H9 (cell line): ENCODE measurements around the gene ADGRB3. TPM values are rescaled to one million over a fixed set of nuclear protein-coding genes. Genes with fewer than 3 reads are reported as not detected.

Experiments
- DNase-seq: peaks from one replicate; pipeline ENCODE4 v3.0.0-alpha.2; 2017
- H2AFZ ChIP-seq: one replicate; pipeline ENCODE4 v1.6.1; 2013; ENCODE audit warnings: mild to moderate bottlenecking, low read length, control low read depth, moderate library complexity
- H2AK5ac ChIP-seq: 2 replicates; pipeline ENCODE4 v1.6.1; 2013; ENCODE audit warnings: low read length, control low read depth, mixed read lengths; ENCODE audit not compliant: insufficient read length
- H2BK120ac ChIP-seq: one replicate; pipeline ENCODE4 v1.6.1; 2013; ENCODE audit warnings: low read depth, mild to moderate bottlenecking, low read length, control low read depth, inconsistent platforms; ENCODE audit not compliant: poor library complexity, severe bottlenecking
- H2BK12ac ChIP-seq: 2 replicates; pipeline ENCODE4 v1.6.1; 2013; ENCODE audit warnings: low read length, control low read depth, mixed read lengths, low read depth; ENCODE audit not compliant: insufficient read length
- H2BK15ac ChIP-seq: 2 replicates; pipeline ENCODE4 v1.6.1; 2013; ENCODE audit warnings: low read depth, low read length, control low read depth
- H2BK20ac ChIP-seq: one replicate; pipeline ENCODE4 v1.6.1; 2013; ENCODE audit warnings: low read depth, mild to moderate bottlenecking, low read length, control low read depth, inconsistent platforms; ENCODE audit not compliant: poor library complexity, severe bottlenecking
- H2BK5ac ChIP-seq: 2 replicates; pipeline ENCODE4 v1.6.1; 2013; ENCODE audit warnings: low read length, control low read depth, mixed read lengths; ENCODE audit not compliant: insufficient read length
- H3K14ac ChIP-seq: 2 replicates; pipeline ENCODE4 v1.6.1; 2013; ENCODE audit warnings: low read length, control low read depth; ENCODE audit not compliant: insufficient read depth
- H3K18ac ChIP-seq: 2 replicates; pipeline ENCODE4 v1.6.1; 2013; ENCODE audit warnings: low read depth, mild to moderate bottlenecking, mixed read lengths, low read length, control low read depth; ENCODE audit not compliant: insufficient read length
- H3K23ac ChIP-seq: 2 replicates; pipeline ENCODE4 v1.6.1; 2013; ENCODE audit warnings: low read length, control low read depth, mixed read lengths, low read depth; ENCODE audit not compliant: insufficient read length
- H3K23me2 ChIP-seq: 2 replicates; pipeline ENCODE4 v1.6.1; 2013; ENCODE audit warnings: low read depth, mild to moderate bottlenecking, mixed read lengths, low read length, control low read depth; ENCODE audit not compliant: insufficient read length, poor library complexity, severe bottlenecking
- H3K27ac ChIP-seq: 2 replicates; pipeline ENCODE4 v1.5.1; 2013; ENCODE audit warnings: low read length, control low read depth, mixed read lengths, low read depth; ENCODE audit not compliant: insufficient read length
- H3K27me3 ChIP-seq: 2 replicates; pipeline ENCODE4 v1.6.1; 2013; ENCODE audit warnings: low read length, control low read depth, inconsistent platforms; ENCODE audit not compliant: insufficient read depth
- H3K4ac ChIP-seq: 2 replicates; pipeline ENCODE4 v1.6.1; 2013; ENCODE audit warnings: low read depth, mild to moderate bottlenecking, control low read depth, inconsistent platforms, low read length, moderate library complexity
- H3K4me1 ChIP-seq: 2 replicates; pipeline ENCODE4 v1.6.1; 2013; ENCODE audit warnings: low read length, control low read depth, inconsistent platforms; ENCODE audit not compliant: insufficient read depth
- H3K4me2 ChIP-seq: 2 replicates; pipeline ENCODE4 v1.6.1; 2013; ENCODE audit warnings: low read length, control low read depth, mixed read lengths; ENCODE audit not compliant: insufficient read length, insufficient read depth
- H3K56ac ChIP-seq: 2 replicates; pipeline ENCODE4 v1.6.1; 2013; ENCODE audit warnings: low read depth, mild to moderate bottlenecking, mixed read lengths, low read length, control low read depth; ENCODE audit not compliant: insufficient read length
- H3K79me1 ChIP-seq: 2 replicates; pipeline ENCODE4 v1.6.1; 2013; ENCODE audit warnings: low read depth, mild to moderate bottlenecking, moderate library complexity, low read length, control low read depth, inconsistent platforms; ENCODE audit not compliant: insufficient read depth, poor library complexity, severe bottlenecking
- H3K79me2 ChIP-seq: 2 replicates; pipeline ENCODE4 v1.6.1; 2013; ENCODE audit warnings: low read length, control low read depth, inconsistent platforms; ENCODE audit not compliant: insufficient read depth
- H3K9ac ChIP-seq: 2 replicates; pipeline ENCODE4 v1.6.1; 2013; ENCODE audit warnings: low read length, control low read depth, mixed read lengths; ENCODE audit not compliant: insufficient read length; ENCODE audit errors: extremely low read depth
- H3K9me3 ChIP-seq: one replicate; pipeline ENCODE4 v1.6.1; 2013; ENCODE audit warnings: low read depth, low read length, inconsistent platforms; ENCODE audit not compliant: control insufficient read depth
- H3T11ph ChIP-seq: one replicate; pipeline ENCODE4 v1.6.1; 2013; ENCODE audit warnings: mild to moderate bottlenecking, low read length, control low read depth, inconsistent platforms
- H4K20me1 ChIP-seq: one replicate; pipeline ENCODE4 v1.6.1; 2013; ENCODE audit not compliant: control insufficient read depth, insufficient read length, insufficient read depth
- H4K5ac ChIP-seq: 2 replicates; pipeline ENCODE4 v1.6.1; 2013; ENCODE audit warnings: low read depth, mild to moderate bottlenecking, mixed read lengths, low read length, control low read depth; ENCODE audit not compliant: insufficient read length
- H4K8ac ChIP-seq: replicated peaks from 2 replicates; pipeline ENCODE4 v1.6.1; 2013; ENCODE audit warnings: low read length, control low read depth, mixed read lengths, low read depth; ENCODE audit not compliant: insufficient read length
- H4K91ac ChIP-seq: 2 replicates; pipeline ENCODE4 v1.6.1; 2013; ENCODE audit warnings: low read depth, mild to moderate bottlenecking, moderate library complexity, mixed read lengths, low read length, control low read depth; ENCODE audit not compliant: insufficient read length
- H3K27ac Mint-ChIP-seq, 3 experiments: 2 replicates in 2 of 3; 3 replicates in 1 of 3; pipeline ENCODE4 v1.8.0; 2020 to 2021; ENCODE audit warnings: mixed read lengths in 3 of 3, mild to moderate bottlenecking in 1 of 3, moderate library complexity in 1 of 3
- H3K27me3 Mint-ChIP-seq: 2 replicates; pipeline ENCODE4 v1.8.0; 2021; ENCODE audit warnings: low read depth, mild to moderate bottlenecking, moderate library complexity, mixed read lengths
- H3K36me3 Mint-ChIP-seq, 3 experiments: 2 replicates in 2 of 3; 3 replicates in 1 of 3; pipeline ENCODE4 v1.8.0; 2020 to 2021; ENCODE audit warnings: low read depth in 3 of 3, mixed read lengths in 3 of 3; ENCODE audit not compliant: insufficient read depth in 1 of 3
- H3K4me1 Mint-ChIP-seq, 2 experiments: 2 replicates each; pipeline ENCODE4 v1.8.0; 2020; ENCODE audit warnings: mixed read lengths in 2 of 2
- H3K4me3 Mint-ChIP-seq, 2 experiments: 2 replicates in 1 of 2; 3 replicates in 1 of 2; pipeline ENCODE4 v1.8.0; 2020 to 2021; ENCODE audit warnings: mild to moderate bottlenecking in 2 of 2, mixed read lengths in 2 of 2, moderate library complexity in 1 of 2
- H3K9me3 Mint-ChIP-seq, 2 experiments: 2 replicates in 1 of 2; 3 replicates in 1 of 2; pipeline ENCODE4 v1.8.0; 2020; ENCODE audit warnings: mild to moderate bottlenecking in 2 of 2, mixed read lengths in 2 of 2, moderate library complexity in 1 of 2
- CTCF ChIP-seq: fragments of 200-600 bp; sonication (generic); conservative IDR thresholded peaks from 3 replicates; pipeline ENCODE4 v1.8.0; 2021; ENCODE audit warnings: antibody characterized with exemption, mild to moderate bottlenecking
- WGBS: extraction: QIAGEN DNeasy Blood & Tissue Kit; methylation state at CpG from one replicate; pipeline ENCODE4 v1.1.7; 2013; ENCODE audit warnings: missing lambda C conversion rate, low lambda C conversion rate, mixed read lengths; ENCODE audit not compliant: insufficient read length; ENCODE audit errors: extremely low coverage; 5-methylcytosine and 5-hydroxymethylcytosine counted together
- total RNA-seq: library from RNA; stranded (reverse); gene quantifications from 2 replicates; pipeline ENCODE4 v1.2.1, GENCODE V29; 2021

Gene ADGRB3
- total RNA-seq, 1 experiment from 2014 or later, result 0.37 TPM

- Histone ChIP-seq H2BK5ac (no peak overlapping the region), H3K9me3 (no peaks in the 10 kb centered on the region), H4K20me1 (no peaks in the 10 kb centered on the region), H4K8ac (no peak overlapping the region), H3K23me2 (peaks cover 10% of the 10 kb centered on the region), H3T11ph (no peak overlapping the region), H3K4me1 (peaks cover 3% of the 10 kb centered on the region; the same call in 1 of the 2 replicates), H2BK120ac (no peak overlapping the region), H4K5ac (no peak overlapping the region), H3K56ac (no peak overlapping the region), H2AK5ac (no peak overlapping the region), H3K27me3 (no peaks in the 10 kb centered on the region; the same call in 1 of the 2 replicates), H3K79me2 (no peaks in the 10 kb centered on the region), H2AFZ (no peak overlapping the region), H3K9ac (no peak overlapping the region), H3K18ac (no peak overlapping the region), H2BK15ac (no peak overlapping the region), H2BK12ac (no peak overlapping the region), H3K27ac (no peak overlapping the region), H3K79me1 (no peaks in the 10 kb centered on the region), H2BK20ac (no peak overlapping the region), H4K91ac (no peak overlapping the region), H3K4me2 (no peak overlapping the region), H3K4ac (no peak overlapping the region), H3K23ac (no peak overlapping the region), H3K14ac (no peak overlapping the region)
- H3K27ac Mint-ChIP-seq, result no peak overlapping the region
- no peaks in the 10 kb centered on the region; a peak in 1 of 7 replicates for H3K36me3 Mint-ChIP-seq
- WGBS, result no CpG with 5 or more reads among the region's 3 CpGs
- H3K27me3 Mint-ChIP-seq, result peaks cover 57% of the 10 kb centered on the region
- DNase-seq, result no peak
- H3K9me3 Mint-ChIP-seq, result no peaks in the 10 kb centered on the region; a peak in 3 of 5 replicates
- no peak for TF ChIP-seq CTCF
- H3K4me1 Mint-ChIP-seq, result peaks cover 24 to 25% of the 10 kb centered on the region in 2 experiments
- H3K4me3 Mint-ChIP-seq, result no peak overlapping the region
These were observed 2.3 kb upstream of the ADGRB3 start for GRCh38 chr6:68632734-68633133.
